ENCODE measurements around the gene TRAF6.
"Not testable (repeated sequence)": the region's sequence is repeated elsewhere in the genome, so short reads cannot be mapped to it uniquely, and the experiment has no call there.

The TRAF6 gene

DNA sequence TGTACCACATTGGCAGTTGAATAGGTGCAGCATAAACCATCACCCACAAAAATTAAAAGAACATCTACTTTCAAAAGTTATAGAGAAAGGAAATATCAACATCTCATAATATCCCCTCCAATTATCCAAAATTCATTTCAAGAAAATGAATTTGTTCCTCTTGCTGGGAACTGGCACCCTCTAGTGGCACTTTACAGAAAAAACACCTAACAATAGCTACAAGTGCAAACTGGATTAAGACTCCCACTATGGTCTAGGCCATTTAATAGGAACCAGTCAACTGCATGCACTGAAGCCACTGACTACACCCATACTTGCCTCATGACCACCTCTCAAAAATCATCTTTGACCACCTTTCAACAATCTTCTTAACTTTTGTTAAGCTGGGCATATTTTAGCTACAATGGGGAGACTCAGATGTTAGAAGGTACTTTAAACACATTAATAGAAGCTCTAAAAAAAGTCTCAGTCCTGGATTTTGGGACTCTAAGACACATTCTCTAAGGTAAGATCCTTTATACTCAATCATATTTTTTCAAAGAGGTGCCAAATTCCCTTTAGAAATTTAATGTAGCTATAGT lies 17.3 kb downstream of the TRAF6 start:
- peak in 3 of 5 donors; percentile 7 to 59 (median 8) for DNase-seq

DNA sequence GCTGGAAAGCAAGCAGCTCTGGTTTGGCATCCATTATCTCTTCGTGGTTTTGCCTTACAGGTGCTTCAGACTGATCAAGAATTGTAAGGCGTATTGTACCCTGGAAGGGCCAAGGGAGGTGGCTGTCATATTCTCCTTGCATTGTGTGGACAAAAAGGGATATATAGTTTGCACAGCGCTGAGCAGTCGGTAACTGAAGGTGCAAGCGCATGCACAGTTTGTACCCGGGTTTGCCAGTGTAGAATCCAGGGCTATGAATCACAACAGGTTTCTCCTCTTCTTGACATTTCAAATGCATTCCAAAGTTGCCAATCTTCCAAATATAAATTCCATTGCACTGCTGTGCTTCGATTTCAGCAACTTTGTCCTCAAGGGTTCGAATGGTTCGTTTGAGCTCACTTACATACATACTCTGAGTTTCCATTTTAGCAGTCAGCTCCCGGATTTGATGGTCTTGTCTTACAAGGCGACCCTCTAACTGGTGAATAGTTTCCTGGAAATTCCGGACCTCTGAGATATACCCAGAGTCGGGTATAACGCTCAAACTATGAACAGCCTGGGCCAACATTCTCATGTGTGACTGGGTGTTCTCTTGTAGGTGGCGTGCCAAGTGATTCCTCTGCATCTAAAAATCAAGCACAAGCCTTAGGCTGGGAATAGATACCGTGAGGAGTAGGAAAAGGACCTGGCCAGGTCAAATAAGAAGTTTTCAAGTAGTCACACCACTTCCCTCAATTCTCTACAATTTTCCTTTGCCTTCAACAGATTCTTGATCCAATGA lies 19.9 kb downstream of the TRAF6 start:
- no peak for DNase-seq

DNA sequence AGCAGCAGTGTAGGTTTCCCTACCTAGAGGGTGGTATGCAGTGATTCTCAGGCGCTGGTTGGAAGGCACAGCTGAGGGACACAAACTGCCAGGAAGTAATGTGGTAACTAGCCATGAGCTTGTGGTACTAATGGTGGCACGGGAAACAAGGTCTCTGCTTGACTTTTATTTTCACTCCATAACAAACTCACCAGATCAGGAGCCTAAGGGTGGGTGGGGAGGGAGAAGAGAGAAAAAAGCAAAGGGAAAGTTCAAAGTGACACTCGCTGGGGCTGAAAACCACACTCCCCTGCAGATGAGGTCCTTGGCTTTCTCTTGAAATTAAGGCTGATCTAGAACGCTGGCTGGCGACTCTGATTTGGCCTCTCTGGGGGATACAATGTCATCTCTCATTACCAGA lies 22.0 kb downstream of the TRAF6 start:
- DNase-seq, result peak in 1 of 5 donors; percentile 12

DNA sequence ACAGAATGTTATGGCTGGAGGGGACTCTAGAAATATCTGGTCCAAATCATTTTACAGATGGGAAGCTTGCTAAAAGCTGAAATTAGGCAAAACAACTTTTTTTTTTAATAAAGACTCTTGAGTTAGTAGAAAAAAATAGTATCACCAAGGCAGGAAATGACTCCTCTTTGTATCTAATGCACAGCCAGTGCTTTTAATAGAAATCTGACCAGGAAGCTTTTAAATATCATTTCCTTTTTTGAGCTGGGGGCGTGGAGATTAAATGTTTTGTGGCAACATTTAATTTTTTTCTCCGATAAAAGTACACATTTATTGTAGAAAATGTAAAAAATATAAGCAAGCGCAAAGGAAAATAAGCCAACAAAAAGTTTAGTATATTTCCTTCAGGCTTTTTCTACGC lies 22.5 kb downstream of the TRAF6 start:
- no peak for DNase-seq

DNA sequence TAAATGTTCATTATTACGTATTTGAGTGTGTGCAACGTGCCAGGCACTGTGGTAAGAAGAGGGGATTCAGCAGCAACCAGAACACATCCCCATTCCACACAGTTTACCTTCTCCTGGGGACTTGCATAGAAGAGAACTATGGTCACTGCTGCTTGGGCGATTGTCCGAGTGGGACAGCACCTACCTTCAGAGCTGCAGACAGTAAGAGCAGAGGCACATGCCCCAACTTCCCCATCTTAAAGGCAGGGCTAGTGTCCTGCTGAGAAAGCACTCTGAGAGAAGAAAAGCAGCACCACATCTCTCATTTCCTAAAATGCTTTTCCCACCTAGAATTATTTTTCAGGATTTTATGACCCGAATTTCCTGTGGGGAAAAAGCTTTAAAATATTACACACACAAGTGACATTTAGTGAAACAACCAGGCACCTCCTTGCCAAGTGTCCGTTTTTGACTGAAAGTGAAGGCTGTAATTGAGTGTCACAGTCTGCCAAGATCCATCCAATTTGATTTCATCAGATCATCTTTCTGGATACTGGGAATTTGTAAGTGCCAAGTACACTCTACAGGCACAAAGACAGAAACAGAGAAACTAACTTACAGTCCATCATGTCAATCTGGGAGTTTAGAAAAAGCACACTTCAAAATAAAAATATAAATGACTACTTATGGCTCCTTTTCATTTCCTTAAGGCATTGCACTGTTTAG lies 24.6 kb downstream of the TRAF6 start:
- no peak for DNase-seq

DNA sequence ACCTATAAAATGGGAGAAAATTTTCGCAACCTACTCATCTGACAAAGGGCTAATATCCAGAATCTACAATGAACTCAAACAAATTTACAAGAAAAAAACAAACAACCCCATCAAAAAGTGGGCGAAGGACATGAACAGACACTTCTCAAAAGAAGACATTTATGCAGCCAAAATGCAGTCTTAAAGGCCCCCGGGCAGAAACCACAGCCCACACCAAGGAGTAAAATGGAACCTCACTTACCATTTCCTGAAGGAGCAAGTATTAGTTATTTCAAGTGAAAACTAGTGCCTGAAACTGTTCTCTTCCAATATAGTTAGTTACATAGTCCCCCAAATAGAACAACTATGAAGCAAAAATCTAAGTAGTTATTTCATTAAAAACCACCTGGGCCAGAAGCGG lies 27.0 kb downstream of the TRAF6 start:
- DNase-seq, result not testable (repeated sequence)

DNA sequence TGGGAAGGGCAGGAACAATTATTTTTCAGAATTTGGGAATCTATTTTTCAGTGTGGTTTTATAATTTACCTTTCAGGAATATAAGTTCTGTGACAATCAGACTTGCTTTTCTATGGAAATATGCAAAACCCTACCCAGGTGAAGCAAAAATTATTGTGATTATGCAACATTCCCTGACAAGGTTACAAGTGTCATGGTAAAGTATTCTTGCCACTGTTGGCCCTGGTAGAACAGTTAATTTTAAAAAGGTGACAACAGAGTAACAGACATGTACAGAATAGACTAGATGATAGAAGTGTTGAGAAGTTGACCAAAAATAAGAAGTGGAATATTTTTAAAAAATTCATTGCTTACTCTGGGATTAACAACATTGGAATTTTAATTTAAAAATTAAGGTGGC lies 29.2 kb downstream of the TRAF6 start:
- no peak for DNase-seq

DNA sequence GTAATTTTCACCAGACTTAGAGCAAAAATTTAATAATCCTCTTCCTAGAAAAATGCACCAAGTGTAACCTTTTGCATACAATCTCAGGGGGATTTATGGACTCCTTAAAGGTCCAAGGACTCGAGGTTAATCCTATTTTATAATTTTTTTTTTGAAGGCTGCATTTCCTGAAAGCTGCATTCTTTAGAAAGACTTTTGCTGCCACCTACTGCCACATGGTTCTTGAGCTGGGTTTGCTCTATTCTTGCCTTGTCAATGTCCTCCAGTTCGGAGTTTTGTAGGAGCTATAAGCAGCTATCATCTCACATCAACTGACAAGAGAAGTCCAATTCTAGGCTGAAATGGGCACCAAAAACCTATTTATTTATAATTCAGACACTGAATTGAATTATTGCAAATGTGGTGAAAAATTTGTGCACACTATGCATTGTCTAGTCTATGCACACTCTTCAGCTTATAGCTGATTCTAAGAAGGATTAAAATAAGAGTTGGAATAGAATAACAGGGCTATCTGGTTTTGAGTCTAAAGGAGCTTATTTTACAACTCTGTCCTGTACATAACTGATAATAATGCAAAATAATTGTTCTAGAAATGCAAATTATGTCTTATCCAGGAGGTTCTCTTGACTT lies 31.3 kb downstream of the TRAF6 start:
- DNase-seq, result peak in 3 of 5 donors; percentile 13 to 47 (median 19)

DNA sequence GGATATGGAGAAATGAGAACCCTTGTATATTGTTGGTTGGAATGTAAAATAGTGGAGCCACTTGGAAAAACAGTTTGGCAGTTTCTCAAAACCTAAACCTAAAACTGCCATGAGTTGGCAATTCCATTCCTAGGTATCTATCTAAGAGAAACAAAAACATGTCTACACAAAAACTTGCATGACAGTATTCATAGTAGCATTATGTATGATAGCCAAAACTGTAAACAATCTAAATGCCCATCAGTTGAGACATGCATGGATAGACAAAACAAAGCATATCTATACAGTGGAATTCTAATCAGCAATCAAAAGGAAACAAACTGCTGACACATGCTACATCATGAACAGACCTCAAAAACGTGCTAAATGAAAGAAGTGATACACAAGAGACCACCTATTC lies 34.9 kb downstream of the TRAF6 start:
- DNase-seq, result no peak

DNA sequence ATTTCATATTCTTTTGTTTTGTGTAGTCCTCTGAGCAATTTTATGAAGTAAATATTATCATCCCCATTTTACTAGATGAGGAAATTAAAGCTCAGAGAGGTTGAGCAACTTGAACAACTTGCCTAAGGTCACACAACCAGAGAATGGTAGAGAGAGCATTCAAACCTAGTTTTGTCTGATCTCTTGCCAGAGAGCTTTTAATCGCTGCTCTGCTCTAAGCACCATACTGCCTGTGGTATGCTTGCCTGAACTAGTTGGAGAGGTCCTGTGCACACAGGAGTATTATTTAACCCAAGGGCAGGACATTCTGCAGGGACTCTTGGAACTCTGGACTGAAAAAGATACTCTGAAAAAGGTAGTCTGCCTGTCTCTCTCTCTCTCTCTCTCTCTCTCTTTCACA lies 38.5 kb downstream of the TRAF6 start:
- no peak for DNase-seq

DNA sequence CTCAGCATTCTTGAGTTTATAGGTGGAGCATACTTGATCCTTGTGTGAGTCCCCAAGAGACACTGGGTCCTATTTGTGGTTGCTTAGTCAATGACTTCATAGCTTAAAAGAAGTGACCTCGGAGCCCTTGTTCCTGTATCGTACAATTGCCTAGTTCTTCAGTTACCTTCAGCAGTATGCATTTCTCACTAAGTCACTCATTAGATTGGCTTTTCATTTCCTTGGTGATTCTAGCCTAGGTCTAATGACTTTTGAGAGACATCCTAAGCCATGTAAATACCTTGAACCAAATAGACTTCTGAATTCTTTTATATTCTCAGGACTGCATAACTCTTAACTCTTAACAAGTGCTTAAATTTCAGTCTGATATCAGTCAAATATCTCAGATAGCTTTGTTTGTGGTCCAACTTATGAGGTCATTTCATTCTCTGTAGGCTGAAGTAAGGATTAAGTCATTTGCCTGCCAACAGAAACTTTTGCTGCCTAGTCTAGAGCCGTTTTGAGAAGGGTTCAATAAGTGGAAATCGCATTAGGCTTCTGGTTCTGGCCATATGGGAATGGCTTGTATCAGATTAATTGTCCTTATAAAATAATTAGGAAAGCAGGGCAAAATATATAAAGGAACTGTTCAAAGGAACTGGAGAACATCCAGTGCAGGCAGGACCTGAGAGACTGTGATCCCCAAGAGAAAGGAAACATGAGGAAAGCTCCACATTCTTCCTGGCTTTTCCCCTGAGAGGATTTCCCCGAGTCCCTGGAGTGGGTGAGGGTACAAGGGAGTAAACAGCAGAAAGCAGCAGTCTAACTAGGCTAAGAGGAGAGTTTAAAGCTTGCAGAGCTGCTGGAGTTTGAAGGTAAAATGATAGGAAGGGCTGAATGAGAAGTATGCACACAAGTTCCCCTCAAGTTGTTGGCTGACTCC lies 39.9 kb downstream of the TRAF6 start:
- no peak for DNase-seq

DNA sequence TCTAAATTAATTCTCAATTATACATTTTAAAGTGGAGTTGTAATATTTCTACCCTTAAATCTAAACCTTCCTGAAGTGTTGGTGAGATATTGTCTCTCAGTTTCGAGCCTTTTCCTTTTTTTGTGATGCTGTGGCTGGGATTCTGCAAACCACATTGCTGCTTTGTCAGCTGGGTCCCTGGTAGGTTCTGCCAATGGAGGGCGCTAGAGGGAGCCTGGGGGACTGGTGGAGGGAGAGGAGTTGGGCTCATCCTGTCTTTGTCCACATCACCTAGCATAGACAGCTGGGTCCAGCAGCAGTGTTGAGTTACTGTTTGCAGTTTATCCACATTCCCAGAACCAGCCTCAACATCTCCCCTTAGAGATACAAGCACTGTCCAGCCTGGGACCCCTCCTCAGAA lies 41.0 kb downstream of the TRAF6 start:
- peak in 1 of 5 donors; percentile 21 for DNase-seq

DNA sequence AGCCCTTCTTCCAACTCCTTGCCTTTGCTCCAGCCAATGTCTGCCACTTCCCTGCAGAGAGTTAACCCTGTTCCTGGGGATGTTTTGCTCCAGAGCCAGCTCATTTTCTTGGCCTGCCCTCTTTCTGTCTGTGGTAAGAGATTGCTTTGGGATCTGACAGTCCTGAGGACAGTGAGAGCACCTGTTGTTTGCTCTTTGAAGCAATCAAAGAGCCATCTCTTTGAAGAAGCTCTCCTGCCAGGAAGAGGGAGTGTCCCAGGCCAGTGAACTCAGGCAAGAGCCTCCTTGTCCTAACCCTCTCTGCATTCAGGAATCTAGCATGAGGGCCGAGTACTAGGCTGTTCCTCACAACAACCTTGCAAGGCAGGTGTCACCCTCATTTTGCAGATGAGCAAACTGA lies 42.2 kb downstream of the TRAF6 start:
- no peak for DNase-seq

DNA sequence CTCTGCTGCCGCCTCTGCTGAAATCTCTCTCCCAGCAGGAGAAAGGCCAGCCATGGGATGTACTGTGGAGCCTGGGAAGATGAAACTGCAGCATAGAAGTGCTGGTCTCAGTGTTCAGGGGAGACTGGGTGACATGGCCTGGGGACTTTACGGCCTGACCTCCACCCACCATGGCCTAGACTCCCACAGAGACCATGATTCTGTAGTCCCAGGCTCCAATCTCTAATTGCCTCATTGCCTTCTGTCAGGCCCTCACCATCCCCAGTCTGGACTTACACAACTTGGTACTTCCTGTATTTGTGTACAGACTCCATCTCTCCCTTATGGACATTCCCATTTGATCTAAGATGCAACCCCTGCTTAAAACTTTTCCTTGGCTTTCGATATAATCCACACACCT lies 43.1 kb downstream of the TRAF6 start:
- DNase-seq, result no peak

DNA sequence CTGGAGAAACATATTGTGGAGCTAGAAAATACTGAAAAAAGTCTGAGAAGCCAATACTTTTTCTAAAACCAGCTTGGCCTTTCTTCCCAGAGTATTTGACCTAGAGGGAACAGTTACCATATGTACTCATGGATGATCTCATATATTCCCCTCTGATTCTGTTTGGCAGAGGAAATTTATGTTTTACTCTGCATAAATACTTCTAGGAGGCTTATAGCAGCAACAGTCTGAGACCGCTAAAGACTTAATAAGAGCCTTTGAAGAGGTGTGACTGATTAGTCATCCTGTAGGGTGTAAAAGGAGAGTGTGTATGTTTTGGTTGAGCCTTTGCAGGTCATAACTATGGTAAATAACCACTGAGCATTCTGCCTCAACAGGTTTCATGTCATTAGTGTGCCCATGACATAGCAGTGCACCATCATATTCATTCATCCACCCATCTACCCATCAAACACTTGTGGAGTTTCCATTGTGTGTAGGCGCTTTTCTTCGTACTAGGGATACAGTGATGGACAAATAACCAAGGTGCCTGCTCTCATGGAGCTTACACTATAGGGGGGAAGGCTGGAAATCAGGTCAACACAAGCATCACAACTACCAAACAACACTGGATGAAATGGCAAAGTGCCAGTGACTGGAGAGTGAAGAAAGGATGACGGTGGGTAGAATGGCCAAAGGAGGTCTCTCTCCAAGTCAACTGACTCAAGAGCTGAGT lies 44.5 kb downstream of the TRAF6 start:
- no peak for DNase-seq

DNA sequence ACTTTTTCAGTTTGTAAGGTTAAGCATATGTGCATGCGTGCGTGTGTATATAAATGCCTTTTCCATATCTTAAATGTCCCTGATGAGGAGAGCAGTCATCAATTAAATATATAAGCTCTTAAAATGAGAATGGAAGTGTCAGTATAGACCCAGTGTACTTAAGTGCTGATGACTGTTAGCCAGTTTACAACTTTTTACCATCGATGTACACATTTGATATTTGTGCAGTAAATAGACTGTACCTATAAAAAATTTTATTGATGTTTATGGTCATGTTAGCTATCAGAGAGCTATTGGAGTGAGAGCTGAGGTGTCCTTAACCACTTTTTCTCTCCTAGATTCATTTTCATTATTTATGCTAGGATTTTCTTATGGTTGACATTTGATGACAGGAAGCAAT lies 45.4 kb downstream of the TRAF6 start:
- DNase-seq, result no peak

DNA sequence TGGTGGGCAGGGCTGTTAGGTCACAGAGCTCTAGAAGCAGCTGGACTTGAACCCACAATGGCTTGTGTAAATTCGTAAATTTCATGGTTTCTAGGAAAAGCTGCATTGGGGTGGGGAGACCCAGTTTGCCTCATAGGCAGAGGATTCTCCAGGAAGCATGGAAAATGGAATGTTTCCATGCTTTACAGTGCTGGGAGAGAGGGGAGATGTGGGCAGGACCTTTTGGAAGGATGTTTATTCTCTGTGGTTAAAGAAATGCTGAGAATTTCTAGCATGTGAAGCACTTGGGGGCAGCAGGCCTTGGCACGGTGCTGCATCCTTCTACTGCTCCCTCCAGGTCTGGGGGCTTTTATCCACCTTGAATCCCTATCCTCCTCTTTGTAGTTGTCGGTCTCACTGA lies 46.3 kb downstream of the TRAF6 start:
- no peak for DNase-seq

DNA sequence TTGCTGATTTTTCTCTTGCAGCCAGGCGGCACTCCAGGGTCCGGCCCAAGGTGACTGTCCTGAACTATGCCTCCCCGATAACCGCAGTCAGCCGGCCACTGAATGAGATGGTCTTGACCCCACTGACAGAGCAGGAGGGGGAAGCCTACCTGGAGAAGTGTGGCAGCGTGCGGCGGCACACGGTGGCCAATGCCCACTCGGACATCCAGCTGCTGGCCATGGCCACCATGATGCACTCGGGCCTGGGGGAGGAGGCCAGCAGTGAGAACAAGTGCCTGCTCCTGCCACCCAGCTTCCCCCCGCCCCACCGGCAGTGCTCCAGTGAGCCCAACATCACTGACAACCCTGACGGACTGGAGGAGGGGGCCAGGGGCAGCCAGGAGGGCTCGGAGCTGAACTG lies 47.8 kb downstream of the TRAF6 start:
- DNase-seq, result no peak

DNA sequence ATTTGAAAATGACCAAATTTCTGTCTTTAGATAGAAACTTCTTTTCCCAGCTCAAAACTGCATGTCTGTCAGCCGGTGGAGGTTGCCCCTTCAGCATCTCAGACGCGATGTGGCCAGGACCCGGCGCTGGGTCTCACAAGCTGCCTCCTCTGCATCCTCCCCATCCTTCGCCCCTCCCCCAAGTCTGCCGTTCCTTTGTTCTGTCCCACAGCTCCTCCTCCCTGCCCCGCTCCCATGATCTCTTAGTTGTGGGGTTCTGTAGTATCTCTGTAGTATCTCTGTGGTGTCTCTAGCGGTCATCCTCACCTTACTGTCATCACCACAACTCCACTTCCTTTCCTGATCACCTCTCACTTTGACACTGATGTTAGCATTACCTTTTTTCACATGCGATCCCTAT lies 49.9 kb downstream of the TRAF6 start:
- no peak for DNase-seq

DNA sequence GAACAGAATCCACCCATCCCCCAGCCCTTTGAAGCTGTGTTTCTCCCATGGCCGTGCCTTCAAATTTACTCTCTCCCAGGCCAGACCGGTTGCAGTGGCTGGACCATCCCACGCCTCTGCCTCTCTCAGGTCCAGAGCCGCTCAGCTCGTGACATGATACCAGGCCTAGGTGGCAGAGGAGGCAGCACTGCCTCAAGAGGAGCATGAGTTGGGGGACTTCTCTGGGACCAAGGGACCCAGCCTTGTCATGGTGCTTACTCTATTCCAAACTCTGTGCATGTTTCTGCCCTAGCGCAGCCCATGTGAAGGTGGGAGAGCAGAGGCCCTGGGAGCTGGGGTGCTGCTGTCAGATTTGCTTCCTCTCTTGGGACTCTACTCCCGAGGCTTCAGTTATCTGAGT lies 51.0 kb downstream of the TRAF6 start:
- no peak for DNase-seq

DNA sequence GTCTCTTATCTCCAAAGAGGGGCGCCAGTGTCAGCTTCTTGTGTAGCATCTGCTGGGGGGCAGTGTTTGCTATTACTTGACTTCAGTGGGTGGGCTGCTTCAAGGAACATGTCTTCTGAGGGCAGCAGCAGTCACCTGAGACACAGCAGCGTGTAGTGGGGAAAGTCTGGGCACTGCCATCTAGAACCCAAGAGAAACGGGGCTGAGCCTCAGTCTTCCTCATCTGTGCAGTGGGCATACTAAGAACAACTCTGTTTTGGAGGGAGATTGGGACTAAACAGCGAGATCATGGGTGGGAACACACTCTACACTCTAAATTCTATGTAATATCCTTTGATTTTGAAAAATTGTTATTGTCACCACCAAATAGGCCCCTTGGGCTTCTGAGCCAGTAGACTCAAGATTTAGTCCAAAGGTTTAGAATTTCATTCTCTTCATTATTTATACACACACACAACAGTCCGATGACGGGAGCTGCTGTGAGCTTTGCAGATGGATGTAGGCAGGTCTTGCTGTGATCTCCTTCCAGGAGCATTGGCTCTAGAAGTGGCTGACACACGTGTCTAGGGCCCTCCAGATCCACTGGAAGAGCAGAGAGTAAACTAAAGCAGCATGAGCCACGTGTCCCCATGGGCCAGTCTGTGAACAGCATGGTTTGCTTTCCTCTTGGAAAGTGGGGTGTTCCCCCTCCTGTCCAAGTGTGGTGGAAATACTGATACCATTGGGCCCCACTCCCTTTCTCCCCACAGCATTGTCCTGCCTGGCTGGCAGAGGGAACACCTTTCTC lies 51.8 kb downstream of the TRAF6 start:
- no peak for DNase-seq
